Measurements from ENCODE around the gene SUCLG1. TPM values are rescaled to one million over a fixed set of nuclear protein-coding genes. Genes with fewer than 3 reads are reported as not detected.

Gene SUCLG1
- total and polyA plus RNA-seq, 3 experiments from 2014 or later: 66.8 to 86.0 (median 72.7) TPM

GRCh38 chr2:84386336-84387040 lies 72.6 kb downstream of the SUCLG1 start:
- Histone ChIP-seq H3K4me1 (ENCODE audit: insufficient read depth, low read length) (no peaks in the 10 kb centered on the region), H3K27ac (ENCODE audit: low read depth, low read length) (no peak overlapping the region), H3K36me3 (ENCODE audit: insufficient read depth, low read length) (no peaks in the 10 kb centered on the region), H3K9me3 (ENCODE audit: low read length) (no peaks in the 10 kb centered on the region), H3K4me3 (ENCODE audit: low read length) (no peak overlapping the region), H3K27me3 (ENCODE audit: insufficient read depth, low read length, poor library complexity, severe bottlenecking) (no peaks in the 10 kb centered on the region)
- peaks cover 0 to 2% (median 0%) of the 10 kb centered on the region in 5 donors for H3K9me3 Mint-ChIP-seq
- no peak overlapping the region for H3K27ac Mint-ChIP-seq
- POLR2A ChIA-PET: no interaction called here
- DNase-seq: no peak
- peaks cover 0 to 2% (median 1%) of the 10 kb centered on the region in 3 donors for H3K36me3 Mint-ChIP-seq
- no peaks in the 10 kb centered on the region for H3K4me1 Mint-ChIP-seq
- H3K4me3 Mint-ChIP-seq: no peak overlapping the region
- peaks cover 15 to 49% of the 10 kb centered on the region in 2 donors for H3K27me3 Mint-ChIP-seq
- CTCF ChIA-PET: interaction anchor here (0.6 kb wide), 1 partner anchor 825 kb away, joined by 5 read pairs; no protein-coding TSS in a partner anchor

GRCh38 chr2:84383271-84383670 lies 75.8 kb downstream of the SUCLG1 start:
- no peak for DNase-seq
- H3K9me3 Mint-ChIP-seq: peaks cover 0 to 2% (median 0%) of the 10 kb centered on the region in 5 donors
- Histone ChIP-seq H3K27ac (ENCODE audit: low read depth, low read length) (no peak overlapping the region), H3K9me3 (ENCODE audit: low read length) (no peaks in the 10 kb centered on the region), H3K27me3 (ENCODE audit: insufficient read depth, low read length, poor library complexity, severe bottlenecking) (no peaks in the 10 kb centered on the region), H3K4me3 (ENCODE audit: low read length) (no peak overlapping the region), H3K4me1 (ENCODE audit: insufficient read depth, low read length) (no peaks in the 10 kb centered on the region), H3K36me3 (ENCODE audit: insufficient read depth, low read length) (no peaks in the 10 kb centered on the region)
- H3K27me3 Mint-ChIP-seq: peaks cover 9 to 51% of the 10 kb centered on the region in 2 donors
- peaks cover 0 to 2% (median 0%) of the 10 kb centered on the region in 3 donors for H3K36me3 Mint-ChIP-seq
- ChIA-PET POLR2A (no interaction called here), CTCF (no interaction called here)
- no peak overlapping the region for H3K27ac Mint-ChIP-seq
- H3K4me1 Mint-ChIP-seq: no peaks in the 10 kb centered on the region
- no peak overlapping the region for H3K4me3 Mint-ChIP-seq

GRCh38 chr2:84380875-84381274 lies 78.2 kb downstream of the SUCLG1 start:
- POLR2A ChIA-PET: no interaction called here
- no peak overlapping the region for H3K27ac ChIP-seq (ENCODE audit: low read depth, low read length)
- no peaks in the 10 kb centered on the region for H3K9me3 ChIP-seq (ENCODE audit: low read length)
- no peak for DNase-seq
- no peaks in the 10 kb centered on the region for H3K4me1 Mint-ChIP-seq
- H3K27ac Mint-ChIP-seq: no peak overlapping the region
- no peaks in the 10 kb centered on the region for H3K27me3 ChIP-seq (ENCODE audit: insufficient read depth, low read length, poor library complexity, severe bottlenecking)
- no peak overlapping the region for H3K4me3 Mint-ChIP-seq
- no peak overlapping the region for H3K4me3 ChIP-seq (ENCODE audit: low read length)
- H3K4me1 ChIP-seq (ENCODE audit: insufficient read depth, low read length): no peaks in the 10 kb centered on the region
- peaks cover 0 to 4% (median 0%) of the 10 kb centered on the region in 5 donors for H3K9me3 Mint-ChIP-seq
- CTCF ChIA-PET: no interaction called here
- H3K27me3 Mint-ChIP-seq: peaks cover 10 to 45% of the 10 kb centered on the region in 2 donors
- H3K36me3 ChIP-seq (ENCODE audit: insufficient read depth, low read length): no peaks in the 10 kb centered on the region
- H3K36me3 Mint-ChIP-seq: no peaks in the 10 kb centered on the region

- Mint-ChIP-seq H3K9me3 (peaks cover 0 to 2% (median 0%) of the 10 kb centered on the region in 5 donors), H3K27ac (no peak overlapping the region), H3K36me3 (no peaks in the 10 kb centered on the region), H3K27me3 (peaks cover 9 to 40% of the 10 kb centered on the region in 2 donors), H3K4me1 (no peaks in the 10 kb centered on the region), H3K4me3 (no peak overlapping the region)
- no peak for DNase-seq
- POLR2A ChIA-PET: no interaction called here
- H3K36me3 ChIP-seq (ENCODE audit: insufficient read depth, low read length): no peaks in the 10 kb centered on the region
- CTCF ChIA-PET: no interaction called here
- no peaks in the 10 kb centered on the region for H3K27me3 ChIP-seq (ENCODE audit: insufficient read depth, low read length, poor library complexity, severe bottlenecking)
- no peaks in the 10 kb centered on the region for H3K9me3 ChIP-seq (ENCODE audit: low read length)
- H3K4me1 ChIP-seq (ENCODE audit: insufficient read depth, low read length): no peaks in the 10 kb centered on the region
- H3K27ac ChIP-seq (ENCODE audit: low read depth, low read length): no peak overlapping the region
- no peak overlapping the region for H3K4me3 ChIP-seq (ENCODE audit: low read length)
Observed at GRCh38 chr2:84378960-84379359, 80.1 kb downstream of the SUCLG1 start.

DNA sequence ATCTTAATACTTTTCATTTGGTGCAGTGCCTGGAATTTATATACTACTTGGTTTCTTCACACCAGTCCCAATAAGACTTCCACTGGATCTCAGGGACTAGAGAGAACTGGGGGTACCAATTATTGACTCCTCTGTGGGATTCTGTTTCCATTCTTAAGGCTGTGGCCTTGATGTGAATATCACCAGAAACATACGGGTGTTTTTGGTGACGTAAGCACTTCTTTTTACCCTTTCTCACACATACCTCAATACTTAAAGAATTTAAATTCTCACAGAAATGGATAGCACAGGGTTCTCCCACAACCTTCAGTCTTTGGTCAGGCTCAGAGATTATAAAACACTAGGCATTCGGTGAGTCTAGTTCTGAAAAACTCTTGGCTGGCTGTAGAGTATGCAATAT lies 84.1 kb downstream of the SUCLG1 start:
- Histone ChIP-seq H3K27me3 (ENCODE audit: insufficient read depth, low read length, poor library complexity, severe bottlenecking) (no peaks in the 10 kb centered on the region), H3K36me3 (ENCODE audit: insufficient read depth, low read length) (no peaks in the 10 kb centered on the region), H3K4me1 (ENCODE audit: insufficient read depth, low read length) (no peaks in the 10 kb centered on the region), H3K4me3 (ENCODE audit: low read length) (no peak overlapping the region), H3K9me3 (ENCODE audit: low read length) (no peaks in the 10 kb centered on the region), H3K27ac (ENCODE audit: low read depth, low read length) (no peak overlapping the region)
- Mint-ChIP-seq H3K4me3 (no peak overlapping the region), H3K36me3 (no peaks in the 10 kb centered on the region), H3K4me1 (no peaks in the 10 kb centered on the region), H3K27me3 (peaks cover 12 to 40% of the 10 kb centered on the region in 2 donors), H3K27ac (no peak overlapping the region), H3K9me3 (peaks cover 0 to 2% (median 0%) of the 10 kb centered on the region in 5 donors)
- ChIA-PET POLR2A (no interaction called here), CTCF (no interaction called here)
- no peak for DNase-seq

- peaks cover 12 to 33% of the 10 kb centered on the region in 2 donors for H3K27me3 Mint-ChIP-seq
- peaks cover 0 to 2% (median 0%) of the 10 kb centered on the region in 5 donors for H3K9me3 Mint-ChIP-seq
- Histone ChIP-seq H3K27ac (ENCODE audit: low read depth, low read length) (no peak overlapping the region), H3K4me3 (ENCODE audit: low read length) (no peak overlapping the region), H3K4me1 (ENCODE audit: insufficient read depth, low read length) (no peaks in the 10 kb centered on the region), H3K27me3 (ENCODE audit: insufficient read depth, low read length, poor library complexity, severe bottlenecking) (no peaks in the 10 kb centered on the region), H3K36me3 (ENCODE audit: insufficient read depth, low read length) (no peaks in the 10 kb centered on the region), H3K9me3 (ENCODE audit: low read length) (no peaks in the 10 kb centered on the region)
- DNase-seq: no peak
- H3K36me3 Mint-ChIP-seq: no peaks in the 10 kb centered on the region
- CTCF ChIA-PET: no interaction called here
- POLR2A ChIA-PET: no interaction called here
- H3K27ac Mint-ChIP-seq: no peak overlapping the region
- H3K4me1 Mint-ChIP-seq: no peaks in the 10 kb centered on the region
- H3K4me3 Mint-ChIP-seq: no peak overlapping the region
Observed at GRCh38 chr2:84373866-84374265, 85.2 kb downstream of the SUCLG1 start.

Other genes starting within 250 kb of the SUCLG1 start
- under 1 TPM; 0.24 to 0.51 TPM for gene DNAH6, start 57.2 kb upstream of the SUCLG1 start, total RNA-seq
- gene DNAH6, start 57.2 kb upstream of the SUCLG1 start, polyA plus RNA-seq: 0.39 TPM

Measured in CD8-positive, alpha-beta memory T cell (primary cell).